ENCODE data around the gene ANKS4B. TPM values are rescaled to one million over a fixed set of nuclear protein-coding genes. Genes with fewer than 3 reads are reported as not detected.
"Not testable (repeated sequence)": the region's sequence is repeated elsewhere in the genome, so short reads cannot be mapped to it uniquely, and the experiment has no call there.

The ANKS4B gene
- total RNA-seq, 2 donors from 2014 or later = 41.3 to 62.9 TPM

GRCh38 chr16:21283521-21284289, 50.2 kb downstream of the ANKS4B start:
- H3K27ac ChIP-seq = no peak overlapping the region
- DNase-seq = peak; percentile 66
- no peaks in the 10 kb centered on the region for H3K9me3 ChIP-seq
- intact Hi-C loops (cut with DNase I) = loop anchor here (10.0 kb wide), 1 partner anchor 271 kb away; no protein-coding TSS in a partner anchor
- H3K27me3 ChIP-seq = peaks cover 16% of the 10 kb centered on the region
- TF ChIP-seq, protein P1, sequence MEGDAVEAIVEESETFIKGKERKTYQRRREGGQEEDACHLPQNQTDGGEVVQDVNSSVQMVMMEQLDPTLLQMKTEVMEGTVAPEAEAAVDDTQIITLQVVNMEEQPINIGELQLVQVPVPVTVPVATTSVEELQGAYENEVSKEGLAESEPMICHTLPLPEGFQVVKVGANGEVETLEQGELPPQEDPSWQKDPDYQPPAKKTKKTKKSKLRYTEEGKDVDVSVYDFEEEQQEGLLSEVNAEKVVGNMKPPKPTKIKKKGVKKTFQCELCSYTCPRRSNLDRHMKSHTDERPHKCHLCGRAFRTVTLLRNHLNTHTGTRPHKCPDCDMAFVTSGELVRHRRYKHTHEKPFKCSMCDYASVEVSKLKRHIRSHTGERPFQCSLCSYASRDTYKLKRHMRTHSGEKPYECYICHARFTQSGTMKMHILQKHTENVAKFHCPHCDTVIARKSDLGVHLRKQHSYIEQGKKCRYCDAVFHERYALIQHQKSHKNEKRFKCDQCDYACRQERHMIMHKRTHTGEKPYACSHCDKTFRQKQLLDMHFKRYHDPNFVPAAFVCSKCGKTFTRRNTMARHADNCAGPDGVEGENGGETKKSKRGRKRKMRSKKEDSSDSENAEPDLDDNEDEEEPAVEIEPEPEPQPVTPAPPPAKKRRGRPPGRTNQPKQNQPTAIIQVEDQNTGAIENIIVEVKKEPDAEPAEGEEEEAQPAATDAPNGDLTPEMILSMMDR (IDR thresholded peaks at IDR 0.05) = peak; percentile 38
- peaks cover 4% of the 10 kb centered on the region for H3K4me1 ChIP-seq
- H3K4me3 ChIP-seq = peak overlapping the region; percentile 36
- peak overlapping the region in 1 of 2 donors; percentile 24 for H3K9ac ChIP-seq (ENCODE audit: low read depth in 2 of 2, low read length in 2 of 2)
- no peaks in the 10 kb centered on the region for H3K36me3 ChIP-seq

DNA sequence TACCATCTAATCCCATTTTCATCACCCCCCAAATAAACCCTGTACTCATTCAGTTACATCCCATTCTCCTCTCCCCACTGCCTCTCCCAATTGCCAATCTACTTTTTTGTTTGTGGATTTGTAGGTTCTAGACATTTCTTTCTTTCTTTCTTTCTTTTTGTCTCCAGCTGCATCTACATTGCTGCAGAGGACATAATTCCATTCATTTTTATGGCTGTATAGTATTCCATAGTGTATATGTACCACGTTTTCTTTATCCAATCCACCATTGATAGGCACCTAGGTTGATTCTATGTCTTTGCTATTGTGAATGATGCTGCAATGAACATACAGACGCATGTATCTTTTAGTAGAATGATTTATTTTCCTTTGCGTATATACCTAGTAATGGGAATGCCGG, 50.9 kb downstream of the ANKS4B start:
- intact Hi-C loops (cut with DNase I) = loop anchor here (10.0 kb wide), 1 partner anchor 270 kb away; no protein-coding TSS in a partner anchor
- no peak overlapping the region for H3K27ac ChIP-seq
- peaks cover 16% of the 10 kb centered on the region for H3K27me3 ChIP-seq
- no peak for DNase-seq
- TF ChIP-seq, protein P1 (IDR thresholded peaks at IDR 0.05) = no peak
- H3K4me3 ChIP-seq = peak overlapping the region; percentile 36
- no peaks in the 10 kb centered on the region for H3K9me3 ChIP-seq
- H3K4me1 ChIP-seq = peaks cover 4% of the 10 kb centered on the region
- H3K36me3 ChIP-seq = no peaks in the 10 kb centered on the region
- no peak overlapping the region for H3K9ac ChIP-seq (ENCODE audit: low read depth in 2 of 2, low read length in 2 of 2)

DNA sequence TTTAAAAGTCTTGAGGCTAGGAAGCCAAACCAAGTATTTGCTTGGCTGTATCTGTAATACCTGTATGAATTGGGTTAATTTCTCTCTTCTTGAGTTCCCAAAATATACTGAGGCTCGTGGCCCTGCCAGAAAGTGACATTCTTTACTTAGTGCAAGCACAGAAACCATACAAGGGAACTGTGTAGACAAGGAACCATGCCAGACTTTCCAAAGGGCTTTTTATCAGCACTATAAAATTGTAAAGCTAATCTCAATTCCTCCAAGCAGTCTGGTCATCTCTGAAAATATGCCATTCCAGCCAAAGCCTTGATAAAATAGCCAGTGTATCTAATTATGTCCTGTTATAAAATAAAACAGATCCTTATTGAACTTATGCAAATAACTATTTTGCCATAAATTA, 51.8 kb downstream of the ANKS4B start:
- Histone ChIP-seq H3K27me3 (peaks cover 16% of the 10 kb centered on the region), H3K9me3 (no peaks in the 10 kb centered on the region), H3K4me1 (peaks cover 4% of the 10 kb centered on the region), H3K27ac (no peak overlapping the region), H3K36me3 (no peaks in the 10 kb centered on the region), H3K4me3 (no peak overlapping the region), H3K9ac (ENCODE audit: low read depth in 2 of 2, low read length in 2 of 2) (no peak overlapping the region)
- TF ChIP-seq, protein P1 (IDR thresholded peaks at IDR 0.05) = no peak
- no peak for DNase-seq
- intact Hi-C loops (cut with DNase I) = loop anchor here (10.0 kb wide), 1 partner anchor 269 kb away; no protein-coding TSS in a partner anchor

GRCh38 chr16:21289789-21290188, 56.3 kb downstream of the ANKS4B start:
- intact Hi-C loops (cut with DNase I) = loop anchor here (10.0 kb wide), 1 partner anchor 265 kb away; no protein-coding TSS in a partner anchor
- H3K9me3 ChIP-seq; DNase-seq; H3K27me3 ChIP-seq; H3K27ac ChIP-seq; H3K9ac ChIP-seq (ENCODE audit: low read depth in 2 of 2, low read length in 2 of 2); H3K4me3 ChIP-seq; H3K36me3 ChIP-seq; H3K4me1 ChIP-seq: not testable (repeated sequence)

DNA sequence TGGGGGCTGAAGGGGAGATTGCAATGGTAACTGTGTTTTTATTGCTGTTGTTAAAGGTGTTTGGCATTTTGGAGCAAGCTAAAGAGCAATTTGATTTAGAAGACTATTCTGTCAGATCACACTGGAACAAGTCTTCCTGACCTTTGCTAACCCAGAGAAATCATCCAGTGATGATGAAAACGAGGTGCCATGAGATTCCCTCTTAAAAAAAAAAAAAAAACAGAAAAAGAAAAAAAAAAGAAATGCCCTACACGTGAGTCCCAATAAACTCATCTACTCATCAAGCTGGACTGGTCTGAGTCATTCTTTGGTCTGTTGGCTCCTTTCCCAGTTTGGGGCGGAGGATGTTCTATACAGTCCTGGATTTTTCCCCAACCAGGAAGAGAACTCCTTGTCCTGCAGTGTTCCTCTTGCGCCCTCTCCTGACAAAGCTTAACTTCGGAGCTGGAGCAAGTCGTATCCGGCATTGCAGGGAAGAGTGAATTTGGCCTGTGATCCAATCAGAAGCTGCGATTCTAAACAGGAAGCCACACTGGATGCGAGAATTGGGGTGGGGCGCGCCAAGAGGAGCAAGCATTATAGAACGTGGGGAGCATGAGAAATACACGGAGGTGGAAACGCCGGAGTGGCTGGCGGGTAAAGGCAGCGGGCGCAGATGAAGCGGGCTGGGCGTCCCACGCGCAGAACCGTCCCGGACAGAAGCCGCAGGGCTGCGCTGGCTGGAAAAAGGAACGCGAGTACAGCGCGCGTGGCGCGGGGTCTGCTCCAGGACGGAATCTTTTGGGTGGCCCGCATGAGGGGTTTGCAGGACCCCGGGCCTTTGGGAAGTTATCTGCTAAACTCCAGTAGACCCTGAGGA, 67.0 kb downstream of the ANKS4B start:
- TF ChIP-seq, protein P1 (IDR thresholded peaks at IDR 0.05) = peak; percentile 62
- Histone ChIP-seq H3K9me3 (no peaks in the 10 kb centered on the region), H3K27ac (peak overlapping the region; percentile 96), H3K4me3 (peak overlapping the region; percentile 74), H3K4me1 (peaks cover 5% of the 10 kb centered on the region), H3K27me3 (no peaks in the 10 kb centered on the region), H3K36me3 (no peaks in the 10 kb centered on the region), H3K9ac (ENCODE audit: low read depth in 2 of 2, low read length in 2 of 2) (peak overlapping the region; percentile 65 to 91)
- DNase-seq = peak; percentile 100
- intact Hi-C loops (cut with DNase I) = loop anchor here (2.0 to 5.0 kb wide), 2 partner anchors 114 to 143 kb away; partner anchors contain the start of gene LDAF1
